ENCODE results near the gene CRY2.
"Not testable (repeated sequence)": the region's sequence is repeated elsewhere in the genome, so short reads cannot be mapped to it uniquely, and the experiment has no call there.

CRY2 gene

DNA sequence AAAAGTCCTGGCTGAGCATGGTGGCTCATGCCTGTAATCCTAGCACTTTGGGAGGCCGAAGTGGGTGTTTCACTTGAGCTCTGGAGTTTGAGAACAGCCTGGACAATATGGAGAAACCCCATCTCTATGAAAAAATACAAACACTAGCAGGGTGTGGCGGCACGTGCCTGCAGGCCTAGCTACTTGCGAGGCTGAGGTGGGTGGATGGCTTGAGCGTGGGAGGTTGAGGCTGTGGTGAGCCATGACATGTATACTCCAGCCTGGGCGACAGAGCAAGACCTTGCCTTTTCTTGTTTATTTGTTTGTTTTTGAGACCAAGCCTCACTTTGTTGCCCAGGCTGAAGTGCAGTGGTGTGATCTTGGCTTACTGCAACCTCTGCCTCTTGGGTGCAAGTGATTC, 8.1 kb upstream of the CRY2 start:
- H3K9ac ChIP-seq (ENCODE audit: low read depth, low read length), result no peak overlapping the region

GRCh38 chr11:45840251-45840650, 7.0 kb upstream of the CRY2 start:
- peaks cover 15% of the 10 kb centered on the region for H3K27me3 ChIP-seq (ENCODE audit: insufficient read depth, low read length)
- not testable (repeated sequence) for H3K27ac ChIP-seq (ENCODE audit: low read length); H3K4me1 ChIP-seq (ENCODE audit: insufficient read depth, low read length); H3K36me3 ChIP-seq (ENCODE audit: insufficient read depth, low read depth, low read length); H3K9ac ChIP-seq (ENCODE audit: low read depth, low read length); H3K9me3 ChIP-seq (ENCODE audit: insufficient read depth, low read depth, low read length); H3K4me3 ChIP-seq (ENCODE audit: low read length)

More for the DNA sequence above, 8.1 kb upstream of the CRY2 start:
- no peaks in the 10 kb centered on the region for H3K36me3 ChIP-seq (ENCODE audit: insufficient read depth, low read depth, low read length)
- no peaks in the 10 kb centered on the region for H3K9me3 ChIP-seq (ENCODE audit: insufficient read depth, low read depth, low read length)
- H3K27ac ChIP-seq (ENCODE audit: low read length), result no peak overlapping the region
- no peak overlapping the region for H3K4me3 ChIP-seq (ENCODE audit: low read length)
- H3K4me1 ChIP-seq (ENCODE audit: insufficient read depth, low read length), result no peaks in the 10 kb centered on the region
- H3K27me3 ChIP-seq (ENCODE audit: insufficient read depth, low read length), result peaks cover 9% of the 10 kb centered on the region; the same call in 1 of the 2 replicates

- H3K27ac ChIP-seq (ENCODE audit: low read length), result no peak overlapping the region
- H3K27me3 ChIP-seq (ENCODE audit: insufficient read depth, low read length), result peaks cover 36% of the 10 kb centered on the region
- H3K36me3 ChIP-seq (ENCODE audit: insufficient read depth, low read depth, low read length), result no peaks in the 10 kb centered on the region
- peaks cover 2% of the 10 kb centered on the region; the same call in 1 of the 2 replicates for H3K4me1 ChIP-seq (ENCODE audit: insufficient read depth, low read length)
- no peak overlapping the region for H3K4me3 ChIP-seq (ENCODE audit: low read length)
- H3K9me3 ChIP-seq (ENCODE audit: insufficient read depth, low read depth, low read length), result no peaks in the 10 kb centered on the region
- no peak overlapping the region for H3K9ac ChIP-seq (ENCODE audit: low read depth, low read length)
Observed at GRCh38 chr11:45843158-45843924, 3.9 kb upstream of the CRY2 start.

- Histone ChIP-seq H3K9ac (ENCODE audit: low read depth, low read length) (no peak overlapping the region), H3K4me3 (ENCODE audit: low read length) (no peak overlapping the region), H3K36me3 (ENCODE audit: insufficient read depth, low read depth, low read length) (no peaks in the 10 kb centered on the region), H3K9me3 (ENCODE audit: insufficient read depth, low read depth, low read length) (no peaks in the 10 kb centered on the region), H3K4me1 (ENCODE audit: insufficient read depth, low read length) (peaks cover 8% of the 10 kb centered on the region; the same call in 1 of the 2 replicates), H3K27me3 (ENCODE audit: insufficient read depth, low read length) (peaks cover 46% of the 10 kb centered on the region), H3K27ac (ENCODE audit: low read length) (no peak overlapping the region)
Observed at GRCh38 chr11:45844822-45845578, 2.3 kb upstream of the CRY2 start.

- Histone ChIP-seq H3K4me3 (ENCODE audit: low read length) (no peak overlapping the region), H3K27ac (ENCODE audit: low read length) (no peak overlapping the region), H3K27me3 (ENCODE audit: insufficient read depth, low read length) (peaks cover 46% of the 10 kb centered on the region), H3K4me1 (ENCODE audit: insufficient read depth, low read length) (peaks cover 8% of the 10 kb centered on the region; the same call in 1 of the 2 replicates), H3K9me3 (ENCODE audit: insufficient read depth, low read depth, low read length) (no peaks in the 10 kb centered on the region), H3K36me3 (ENCODE audit: insufficient read depth, low read depth, low read length) (no peaks in the 10 kb centered on the region), H3K9ac (ENCODE audit: low read depth, low read length) (no peak overlapping the region)
Observed at GRCh38 chr11:45846174-45846675, 1.1 kb upstream of the CRY2 start.

- Histone ChIP-seq H3K9me3 (ENCODE audit: insufficient read depth, low read depth, low read length) (no peaks in the 10 kb centered on the region), H3K4me3 (ENCODE audit: low read length) (peak overlapping the region; percentile 96), H3K27me3 (ENCODE audit: insufficient read depth, low read length) (peaks cover 46% of the 10 kb centered on the region), H3K36me3 (ENCODE audit: insufficient read depth, low read depth, low read length) (no peaks in the 10 kb centered on the region), H3K9ac (ENCODE audit: low read depth, low read length) (peak overlapping the region; percentile 83; the same call in 1 of the 2 replicates), H3K4me1 (ENCODE audit: insufficient read depth, low read length) (peaks cover 18% of the 10 kb centered on the region; the same call in 1 of the 2 replicates), H3K27ac (ENCODE audit: low read length) (no peak overlapping the region)
Observed at GRCh38 chr11:45847911-45848316, 639 bp downstream of the CRY2 start.

DNA sequence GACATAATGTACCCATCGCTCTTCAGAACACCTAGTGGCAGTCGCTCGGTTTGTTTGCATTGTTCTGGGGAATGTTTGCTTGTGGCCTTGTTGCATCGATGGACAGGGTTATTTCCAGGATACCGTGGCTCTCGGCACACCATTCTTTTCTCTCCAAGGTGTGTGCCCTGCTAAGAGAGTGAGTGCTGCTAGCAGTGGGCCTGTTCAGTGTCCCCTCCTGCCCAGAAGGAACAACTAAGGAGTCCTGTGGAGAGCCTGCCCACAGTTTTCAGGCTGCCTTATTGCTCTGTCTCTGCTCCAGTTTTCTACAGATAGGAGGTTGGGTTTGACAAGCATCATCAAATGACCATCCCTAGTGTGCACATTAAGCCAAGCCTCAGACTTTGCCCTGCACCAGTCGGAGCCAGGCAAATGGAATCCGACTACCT, 1.4 kb downstream of the CRY2 start:
- H3K4me1 ChIP-seq (ENCODE audit: insufficient read depth, low read length), result peaks cover 25% of the 10 kb centered on the region
- no peak overlapping the region for H3K27ac ChIP-seq (ENCODE audit: low read length)
- peaks cover 42% of the 10 kb centered on the region for H3K27me3 ChIP-seq (ENCODE audit: insufficient read depth, low read length)
- H3K9me3 ChIP-seq (ENCODE audit: insufficient read depth, low read depth, low read length), result no peaks in the 10 kb centered on the region
- H3K36me3 ChIP-seq (ENCODE audit: insufficient read depth, low read depth, low read length), result no peaks in the 10 kb centered on the region
- peak overlapping the region; percentile 96 for H3K4me3 ChIP-seq (ENCODE audit: low read length)
- H3K9ac ChIP-seq (ENCODE audit: low read depth, low read length), result peak overlapping the region; percentile 83; the same call in 1 of the 2 replicates

DNA sequence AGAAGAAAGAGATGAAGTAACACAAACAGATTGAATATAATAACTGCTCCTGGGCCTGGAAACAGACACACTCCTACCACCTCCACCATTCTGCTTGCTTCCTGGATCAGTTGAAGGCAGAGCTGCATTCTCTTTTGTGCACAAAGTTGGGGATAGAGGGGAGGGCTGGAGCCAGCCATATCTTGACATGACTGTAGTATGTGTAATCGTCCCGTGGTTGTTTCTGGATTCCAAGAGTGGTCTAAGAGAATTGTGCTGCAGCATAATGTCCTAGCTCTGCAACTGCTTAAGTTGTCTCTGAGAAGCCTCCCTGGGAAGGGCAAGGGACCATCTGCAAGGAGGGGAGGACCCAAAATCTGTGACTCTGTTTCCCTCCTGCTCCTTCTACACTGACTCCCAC, 3.2 kb downstream of the CRY2 start:
- H3K27me3 ChIP-seq (ENCODE audit: insufficient read depth, low read length), result peaks cover 29% of the 10 kb centered on the region
- H3K36me3 ChIP-seq (ENCODE audit: insufficient read depth, low read depth, low read length), result no peaks in the 10 kb centered on the region
- H3K9ac ChIP-seq (ENCODE audit: low read depth, low read length), result no peak overlapping the region
- peaks cover 38% of the 10 kb centered on the region for H3K4me1 ChIP-seq (ENCODE audit: insufficient read depth, low read length)
- H3K27ac ChIP-seq (ENCODE audit: low read length), result no peak overlapping the region
- H3K4me3 ChIP-seq (ENCODE audit: low read length), result no peak overlapping the region
- H3K9me3 ChIP-seq (ENCODE audit: insufficient read depth, low read depth, low read length), result no peaks in the 10 kb centered on the region

- Histone ChIP-seq H3K9ac (ENCODE audit: low read depth, low read length) (no peak overlapping the region), H3K9me3 (ENCODE audit: insufficient read depth, low read depth, low read length) (no peaks in the 10 kb centered on the region), H3K36me3 (ENCODE audit: insufficient read depth, low read depth, low read length) (no peaks in the 10 kb centered on the region; the same call in 1 of the 2 replicates), H3K4me1 (ENCODE audit: insufficient read depth, low read length) (peaks cover 43% of the 10 kb centered on the region), H3K27me3 (ENCODE audit: insufficient read depth, low read length) (peaks cover 21% of the 10 kb centered on the region), H3K27ac (ENCODE audit: low read length) (no peak overlapping the region), H3K4me3 (ENCODE audit: low read length) (no peak overlapping the region)
Observed at GRCh38 chr11:45851228-45851627, 4.0 kb downstream of the CRY2 start.

- Histone ChIP-seq H3K27me3 (ENCODE audit: insufficient read depth, low read length) (peaks cover 13% of the 10 kb centered on the region), H3K9me3 (ENCODE audit: insufficient read depth, low read depth, low read length) (no peaks in the 10 kb centered on the region), H3K36me3 (ENCODE audit: insufficient read depth, low read depth, low read length) (peaks cover 5% of the 10 kb centered on the region), H3K4me1 (ENCODE audit: insufficient read depth, low read length) (peaks cover 43% of the 10 kb centered on the region), H3K4me3 (ENCODE audit: low read length) (peak overlapping the region; percentile 31; the same call in 1 of the 2 replicates), H3K9ac (ENCODE audit: low read depth, low read length) (no peak overlapping the region), H3K27ac (ENCODE audit: low read length) (no peak overlapping the region)
Observed at GRCh38 chr11:45852018-45852711, 4.9 kb downstream of the CRY2 start.

GRCh38 chr11:45852712-45853101, 5.4 kb downstream of the CRY2 start:
- Histone ChIP-seq H3K9ac (ENCODE audit: low read depth, low read length) (no peak overlapping the region), H3K27ac (ENCODE audit: low read length) (no peak overlapping the region), H3K4me3 (ENCODE audit: low read length) (peak overlapping the region; percentile 31; the same call in 1 of the 2 replicates), H3K27me3 (ENCODE audit: insufficient read depth, low read length) (peaks cover 13% of the 10 kb centered on the region), H3K36me3 (ENCODE audit: insufficient read depth, low read depth, low read length) (peaks cover 9% of the 10 kb centered on the region), H3K9me3 (ENCODE audit: insufficient read depth, low read depth, low read length) (no peaks in the 10 kb centered on the region), H3K4me1 (ENCODE audit: insufficient read depth, low read length) (peaks cover 43% of the 10 kb centered on the region)
